HG03460 (cell line): ENCODE measurements around the gene SZT2.

Experiments
- ATAC-seq: cut with Tn5 transposase; IDR thresholded peaks from one replicate; pipeline ENCODE4 v1.9.1; 2021; ENCODE audit not compliant: unreplicated experiment

Gene SZT2

DNA sequence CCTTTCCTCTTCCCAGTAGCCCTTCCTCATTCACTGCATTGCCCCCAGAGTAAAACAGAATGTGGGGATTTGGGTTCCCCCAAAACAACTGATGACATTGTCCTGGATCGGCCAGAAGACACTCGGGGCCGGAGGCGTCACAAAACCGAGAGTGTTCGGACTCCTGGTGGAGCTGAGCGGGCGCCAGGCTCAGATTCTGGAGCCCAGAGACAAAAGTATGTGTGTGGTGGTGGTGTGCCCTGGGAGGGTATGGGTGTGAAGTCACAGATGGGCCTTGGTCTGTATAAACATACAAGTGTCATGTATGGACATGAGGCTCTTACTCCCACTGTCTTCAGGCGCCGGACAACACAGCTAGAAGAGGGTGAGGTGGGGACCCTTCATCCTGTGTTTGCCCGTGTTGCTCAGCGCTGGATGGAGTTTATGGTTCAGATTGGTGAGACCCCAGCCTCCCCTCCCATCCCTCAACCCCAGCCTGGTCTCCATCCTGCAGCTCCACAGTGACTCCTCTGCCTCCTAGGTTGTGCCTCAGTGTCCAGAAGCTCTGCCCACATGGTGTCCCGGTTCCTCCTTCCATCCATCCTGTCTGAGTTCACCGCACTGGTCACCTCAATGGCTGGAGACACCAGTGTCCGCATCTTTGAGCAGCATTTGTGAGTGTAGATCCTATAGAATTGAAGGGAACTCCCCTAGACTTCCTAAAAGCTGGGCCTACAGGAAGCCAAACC is 51.6 kb downstream of the SZT2 start:
- ATAC-seq, result no peak

DNA sequence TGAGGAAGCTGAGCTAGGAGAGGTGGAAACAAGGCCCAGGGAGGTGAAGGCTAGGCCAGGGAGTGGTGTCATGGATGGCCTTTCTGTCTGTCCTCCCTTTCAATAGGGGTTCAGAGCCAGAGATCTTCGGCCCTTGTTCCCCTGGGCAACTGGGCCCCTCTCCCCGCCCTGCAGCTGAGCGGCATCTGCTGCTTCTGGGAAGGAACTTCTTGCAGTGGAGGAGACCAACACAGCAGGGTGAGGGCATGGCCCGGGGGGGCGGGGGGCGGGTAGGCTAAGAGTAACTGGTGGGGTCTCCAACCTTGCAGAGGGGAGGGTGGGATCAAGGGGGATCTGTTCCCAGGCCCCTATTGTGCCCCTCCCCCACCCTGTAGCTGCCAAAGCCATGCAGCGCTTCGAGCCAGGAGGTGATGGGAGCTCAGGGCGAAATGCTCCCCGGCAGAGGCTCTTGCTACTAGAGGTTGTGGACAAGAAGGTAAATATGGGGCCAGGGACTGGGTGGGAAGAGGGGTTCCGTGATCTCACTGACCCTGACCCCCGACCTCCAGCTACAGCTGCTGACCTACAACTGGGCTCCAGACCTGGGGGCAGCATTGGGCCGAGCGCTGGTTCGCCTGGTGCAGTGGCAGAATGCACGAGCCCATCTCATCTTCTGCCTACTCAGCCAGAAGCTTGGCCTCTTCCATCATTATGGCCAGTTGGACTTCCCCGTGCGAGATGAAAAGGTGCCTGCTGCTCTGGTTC is 52.4 kb downstream of the SZT2 start:
- no peak for ATAC-seq

DNA sequence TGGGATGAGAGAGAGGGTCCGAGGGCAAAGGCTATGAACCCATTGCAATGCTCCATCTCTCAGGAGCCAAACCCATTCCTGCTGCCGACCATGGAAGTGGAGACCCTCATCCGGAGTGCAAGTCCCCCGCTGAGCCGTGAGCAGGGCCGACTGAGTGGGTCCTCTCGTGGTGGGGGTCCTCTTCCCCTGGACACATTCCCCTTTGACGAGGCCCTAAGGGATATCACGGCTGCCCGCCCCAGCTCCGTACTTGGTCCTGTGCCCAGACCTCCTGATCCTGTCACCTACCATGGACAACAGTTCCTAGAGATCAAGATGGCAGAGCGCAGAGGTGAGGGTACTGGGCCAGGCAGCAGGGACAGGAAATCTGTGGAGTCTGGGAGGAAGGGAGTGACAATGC is 53.1 kb downstream of the SZT2 start:
- ATAC-seq, result no peak

DNA sequence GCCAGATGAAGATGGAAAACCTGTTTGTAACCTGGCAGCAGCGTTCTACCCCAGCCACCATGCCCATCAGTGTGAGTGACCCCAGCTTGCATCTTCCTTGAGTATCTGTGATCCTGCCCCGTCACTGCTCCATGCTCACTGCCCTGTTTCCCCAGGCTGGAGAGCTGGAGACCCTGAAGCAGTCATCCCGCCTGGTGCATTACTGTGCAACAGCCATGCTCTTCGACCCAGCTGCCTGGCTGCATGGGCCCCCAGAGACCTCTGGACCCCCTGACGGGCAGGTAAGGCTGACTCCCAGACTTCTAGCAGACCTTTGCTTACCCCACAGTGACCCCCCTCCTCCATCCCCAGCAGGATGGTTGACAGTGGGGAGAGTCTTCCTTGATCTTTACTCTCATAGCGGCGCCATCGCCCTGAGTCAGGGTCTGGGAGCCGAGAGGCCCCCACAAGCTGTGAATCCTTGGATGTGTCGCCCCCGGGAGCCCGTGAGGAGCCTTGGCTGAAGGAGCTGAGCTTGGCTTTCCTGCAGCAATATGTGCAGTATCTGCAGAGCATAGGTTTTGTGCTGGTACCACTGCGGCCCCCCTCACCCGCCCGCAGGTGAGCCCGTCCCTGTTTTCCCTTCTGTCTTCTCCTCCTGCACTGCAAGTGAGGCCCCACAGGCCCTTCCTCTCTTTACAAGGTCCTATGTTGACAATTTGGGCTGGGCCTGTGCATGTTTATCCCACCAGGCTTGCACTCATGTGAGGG is 53.7 kb downstream of the SZT2 start:
- no peak for ATAC-seq

DNA sequence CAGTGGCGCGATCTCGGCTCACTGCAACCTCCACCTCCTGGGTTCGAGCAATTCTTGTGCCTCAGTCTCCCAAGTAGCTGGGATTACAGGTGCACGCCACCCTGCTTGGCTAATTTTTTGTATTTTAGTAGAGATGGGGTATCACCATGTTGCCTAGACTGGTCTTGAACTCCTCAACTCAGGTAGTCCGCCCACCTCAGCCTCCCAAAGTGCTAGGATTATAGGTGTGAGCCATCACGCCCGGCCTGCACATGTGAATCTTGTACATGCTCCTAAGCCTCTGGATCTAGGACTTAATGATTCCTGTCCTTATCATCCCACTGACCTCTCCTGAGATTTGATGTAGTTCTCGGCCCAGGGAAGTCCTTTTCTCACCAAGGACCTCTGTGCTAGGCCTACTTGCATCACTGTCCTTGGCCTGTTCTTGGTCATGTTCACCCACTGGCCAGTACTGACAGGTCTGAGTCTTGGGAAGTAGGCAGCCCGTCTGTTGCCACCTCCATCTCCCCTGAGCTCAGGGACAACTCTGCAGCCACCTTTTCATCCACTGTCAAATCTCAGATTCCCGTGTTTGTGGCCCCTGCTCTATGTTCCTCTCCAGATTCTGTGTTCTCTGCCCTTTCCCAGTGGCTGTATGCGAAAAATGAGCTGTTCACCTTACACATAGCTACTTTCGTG is 54.6 kb downstream of the SZT2 start:
- ATAC-seq, result no peak

DNA sequence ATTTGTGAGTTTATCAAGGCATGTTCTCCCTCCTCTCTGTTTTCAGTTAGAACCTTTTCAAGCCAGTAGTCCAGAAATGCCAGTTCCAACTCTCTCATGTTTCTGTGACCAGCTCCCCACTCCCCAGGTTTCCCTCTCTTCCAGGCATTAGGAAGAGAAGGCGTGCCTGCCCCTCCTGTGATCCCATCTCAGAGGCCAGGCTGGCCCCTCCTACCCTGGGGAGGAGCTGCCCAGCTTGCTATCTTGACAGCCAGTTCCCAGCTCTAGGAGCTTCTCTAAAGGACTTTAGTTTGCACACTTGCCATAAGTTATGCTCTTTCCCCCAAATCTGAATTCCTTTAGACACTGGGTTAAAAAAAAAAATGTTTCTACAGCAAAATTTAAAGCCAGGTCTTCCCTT is 55.1 kb downstream of the SZT2 start:
- ATAC-seq, result no peak

DNA sequence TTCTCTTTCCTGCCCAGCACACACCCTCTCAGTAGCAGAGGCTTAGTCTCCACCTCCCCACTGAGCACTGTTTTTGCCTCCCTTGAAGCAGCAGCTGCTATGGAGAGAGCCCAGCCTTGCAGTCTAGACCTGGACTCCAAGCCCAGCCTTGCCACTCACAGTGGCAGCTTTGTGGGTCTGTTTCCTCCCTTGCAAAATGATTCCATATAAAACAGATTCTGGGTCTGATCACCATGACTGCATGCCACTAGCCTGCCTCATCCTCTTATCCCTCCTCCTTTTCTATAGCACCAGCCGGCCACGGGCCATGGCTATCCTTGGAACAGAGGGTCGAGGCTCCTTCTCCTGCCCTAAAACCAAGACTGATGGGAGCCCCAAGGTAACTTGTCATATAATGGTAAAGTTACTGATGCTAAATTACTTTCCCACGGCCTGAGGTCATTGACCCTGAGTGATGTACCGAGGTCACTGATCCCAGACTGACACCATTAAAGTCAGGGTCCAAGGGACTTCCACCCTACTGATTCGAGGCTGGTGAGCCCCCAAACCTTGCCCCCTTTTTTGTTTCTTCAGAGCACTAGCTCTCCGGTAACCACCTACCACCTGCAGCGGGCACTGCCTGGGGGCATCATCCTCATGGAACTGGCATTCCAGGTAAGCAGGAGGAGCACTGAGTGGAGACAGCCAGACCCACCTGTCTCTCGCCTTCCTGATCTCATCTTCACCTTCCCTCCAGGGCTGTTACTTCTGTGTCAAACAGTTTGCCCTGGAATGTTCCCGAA is 56.1 kb downstream of the SZT2 start:
- no peak for ATAC-seq

DNA sequence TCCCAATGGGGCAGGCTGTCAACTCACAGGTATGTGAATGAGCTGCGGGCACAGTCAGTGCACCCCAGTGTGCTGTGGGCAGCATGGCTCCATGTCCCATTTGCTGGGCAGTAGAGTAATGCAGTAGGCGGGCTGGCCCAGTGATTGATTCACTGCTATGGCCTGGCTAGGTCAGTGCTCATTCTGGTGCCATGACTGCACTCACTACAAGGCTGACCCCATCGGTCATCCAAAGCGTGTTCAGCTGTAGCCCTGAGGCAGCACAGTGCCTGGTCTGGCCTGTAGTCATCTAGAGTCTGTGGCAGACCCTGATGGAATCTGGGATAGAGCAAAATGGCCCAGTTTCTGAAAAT is 56.7 kb downstream of the SZT2 start:
- ATAC-seq, result no peak

DNA sequence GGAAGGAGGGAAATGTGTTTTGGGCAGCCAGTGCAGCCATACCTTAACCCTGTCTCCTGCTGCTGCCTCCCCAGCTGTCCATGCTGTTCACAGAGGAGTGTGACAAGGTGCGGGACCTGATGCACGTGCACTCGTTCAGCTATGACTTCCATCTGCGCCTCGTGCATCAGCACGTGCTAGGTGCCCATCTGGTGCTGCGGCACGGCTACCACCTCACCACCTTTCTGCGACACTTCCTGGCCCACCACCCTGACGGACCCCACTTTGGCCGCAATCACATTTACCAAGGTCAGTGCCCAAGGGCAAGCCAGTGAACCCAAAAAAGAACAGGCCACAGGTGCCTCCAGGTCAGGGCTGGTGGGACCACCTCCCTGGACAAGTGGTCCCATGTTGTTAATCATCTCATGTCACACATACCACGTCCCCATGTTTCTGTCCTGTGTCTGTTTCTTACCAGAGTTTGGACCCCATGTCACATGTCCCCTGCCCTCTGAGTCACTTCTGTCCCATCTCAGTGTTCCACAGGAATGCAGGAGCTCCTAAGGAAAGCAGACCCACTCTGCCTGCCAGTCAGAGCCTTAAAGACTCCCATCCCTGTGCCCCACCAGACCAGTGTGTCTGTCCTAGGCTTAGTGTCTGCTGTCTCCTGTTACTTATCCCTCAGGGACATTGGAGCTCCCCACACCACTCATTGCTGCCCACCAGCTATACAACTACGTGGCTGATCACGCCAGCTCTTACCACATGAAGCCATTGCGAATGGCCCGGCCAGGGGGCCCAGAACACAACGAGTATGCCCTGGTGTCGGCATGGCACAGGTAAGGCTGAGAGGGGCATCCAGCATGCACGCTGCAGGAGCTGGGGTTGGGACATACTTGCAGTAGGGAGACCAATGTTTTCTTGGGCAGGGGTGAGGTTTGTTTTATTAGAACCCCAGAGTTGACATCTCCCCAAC is 57.5 kb downstream of the SZT2 start:
- no peak for ATAC-seq

DNA sequence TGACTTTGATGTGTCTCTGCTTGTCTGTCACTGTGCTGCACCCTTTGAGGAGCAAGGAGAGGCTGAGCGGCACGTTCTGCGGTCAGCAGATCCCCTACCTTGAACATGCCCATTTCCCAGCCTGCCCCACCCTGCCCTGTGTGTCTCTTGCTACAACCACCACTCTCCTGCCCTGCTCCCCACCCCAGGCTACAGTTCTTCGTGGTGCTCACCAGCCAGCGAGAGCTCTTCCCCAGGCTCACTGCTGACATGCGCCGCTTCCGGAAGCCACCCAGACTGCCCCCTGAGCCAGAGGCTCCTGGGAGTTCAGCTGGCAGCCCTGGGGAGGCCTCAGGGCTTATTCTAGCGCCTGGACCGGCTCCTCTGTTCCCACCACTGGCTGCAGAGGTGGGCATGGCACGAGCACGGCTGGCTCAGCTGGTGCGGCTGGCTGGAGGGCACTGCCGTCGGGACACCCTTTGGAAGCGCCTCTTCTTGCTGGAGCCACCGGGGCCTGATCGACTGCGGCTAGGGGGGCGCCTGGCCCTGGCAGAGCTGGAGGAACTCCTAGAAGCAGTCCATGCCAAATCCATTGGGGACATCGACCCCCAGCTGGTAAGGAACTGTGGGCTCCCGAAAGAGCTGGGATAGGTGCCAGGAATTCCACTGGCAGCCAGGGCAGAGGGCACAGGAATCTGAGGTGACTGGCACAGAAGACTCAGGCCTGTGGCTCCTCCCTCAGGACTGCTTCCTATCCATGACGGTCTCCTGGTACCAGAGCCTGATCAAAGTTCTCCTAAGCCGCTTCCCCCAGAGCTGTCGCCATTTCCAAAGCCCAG is 58.4 kb downstream of the SZT2 start:
- no peak for ATAC-seq

DNA sequence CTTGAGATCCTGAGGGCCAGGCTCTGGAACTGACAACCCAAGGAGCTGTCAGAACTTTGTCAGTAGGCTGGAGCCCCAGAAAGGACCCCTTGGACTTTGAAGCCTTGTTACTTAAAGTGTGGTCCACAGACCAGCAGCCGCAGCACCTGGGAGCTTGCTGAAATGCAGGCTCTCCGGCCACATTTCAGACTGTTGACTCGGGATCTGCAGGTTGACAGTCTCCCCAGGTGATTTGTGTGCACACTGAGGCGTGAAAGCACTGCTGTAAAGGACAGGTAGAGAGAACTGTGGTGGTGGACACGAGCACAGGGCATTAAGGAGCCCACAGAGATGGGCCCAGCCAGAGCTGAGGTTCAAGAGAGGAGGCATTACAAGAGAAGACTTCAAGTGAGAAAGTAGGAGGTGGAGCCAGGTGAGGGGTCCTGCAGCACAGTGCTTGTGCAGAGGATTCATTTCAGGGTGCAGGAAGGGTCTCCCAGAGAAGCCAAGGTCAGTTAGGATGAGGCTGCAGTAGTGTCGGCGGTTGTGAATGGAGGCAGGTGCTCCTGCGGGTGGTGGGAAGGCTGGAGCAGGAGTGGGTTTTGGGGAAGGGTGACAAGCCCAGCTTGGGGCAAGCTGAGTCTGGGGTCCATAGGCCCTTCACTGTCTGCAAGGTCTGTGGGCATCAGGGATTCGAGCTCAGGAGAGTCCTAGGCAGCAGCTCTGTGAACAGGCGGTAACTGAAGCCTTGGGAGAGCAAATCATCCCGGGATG is 59.4 kb downstream of the SZT2 start:
- ATAC-seq, result no peak

DNA sequence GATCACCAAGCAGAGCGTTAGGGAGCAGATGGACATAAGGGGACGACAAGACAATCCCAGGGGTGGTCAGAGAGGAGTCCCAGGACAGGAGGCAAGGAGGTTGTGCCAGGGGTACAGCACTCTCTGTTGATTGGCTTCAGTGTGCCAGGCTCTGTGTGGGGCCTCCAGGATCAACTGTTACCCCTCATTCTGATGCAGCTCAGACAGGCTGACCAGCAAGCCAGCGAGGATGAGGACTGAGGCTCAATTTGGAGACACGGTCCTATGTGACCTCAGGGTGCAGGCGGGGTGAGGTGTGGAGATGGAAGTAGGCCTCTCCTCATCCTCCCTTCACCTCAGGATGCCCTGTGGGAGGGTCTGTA is 60.0 kb downstream of the SZT2 start:
- no peak for ATAC-seq

DNA sequence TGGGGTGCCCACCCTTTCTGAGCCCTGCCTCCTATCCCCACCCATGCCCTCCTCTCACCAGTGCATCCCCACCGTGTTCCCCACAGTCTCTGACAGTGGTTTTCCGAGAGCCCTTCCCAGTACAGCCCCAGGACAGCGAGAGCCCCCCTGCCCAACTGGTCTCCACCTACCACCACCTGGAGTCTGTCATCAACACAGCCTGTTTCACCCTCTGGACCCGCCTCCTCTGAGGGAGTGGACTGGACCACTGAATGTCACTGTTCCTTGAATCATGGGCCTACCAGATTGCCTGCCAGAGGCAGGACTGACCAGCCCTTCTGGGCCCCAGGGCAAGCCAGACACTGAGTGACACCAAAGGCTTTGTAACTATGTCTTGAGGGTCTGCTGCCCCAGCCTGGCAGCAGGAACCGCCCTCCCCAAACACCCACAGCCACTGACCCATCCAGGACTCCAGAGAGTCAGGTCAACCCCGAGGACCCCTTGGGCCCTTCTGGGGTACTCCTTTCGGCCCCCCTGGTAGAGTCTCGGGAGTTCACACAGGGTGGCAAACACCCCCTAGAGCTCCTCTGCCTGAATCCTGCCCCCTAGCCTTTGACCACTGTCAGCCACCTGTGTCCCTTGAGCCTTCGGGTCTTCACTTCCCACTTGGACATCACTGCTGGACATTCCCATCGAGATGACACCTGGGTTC is 60.7 kb downstream of the SZT2 start:
- no peak for ATAC-seq

DNA sequence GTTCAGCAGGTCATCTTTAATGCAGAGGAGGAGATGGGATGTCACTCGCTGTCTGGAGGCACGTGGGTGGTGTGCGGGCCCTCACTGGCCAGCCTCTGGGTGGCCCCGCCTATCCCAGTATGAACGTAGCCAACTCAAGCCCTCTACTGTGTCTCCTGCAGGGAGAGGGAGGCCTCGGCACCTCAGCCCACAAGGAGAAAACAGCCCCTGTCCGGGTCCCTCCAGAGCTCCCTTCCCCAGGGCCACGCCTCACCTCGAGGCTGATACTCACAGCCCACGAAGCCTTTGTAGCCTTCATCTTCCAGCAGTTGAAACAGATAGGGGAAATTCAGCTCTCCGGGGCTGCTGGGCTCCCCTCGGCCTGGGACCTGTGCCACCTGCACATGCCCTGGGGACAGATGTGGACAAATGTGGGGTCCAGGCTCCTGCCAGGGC is 61.5 kb downstream of the SZT2 start:
- ATAC-seq, result no peak

DNA sequence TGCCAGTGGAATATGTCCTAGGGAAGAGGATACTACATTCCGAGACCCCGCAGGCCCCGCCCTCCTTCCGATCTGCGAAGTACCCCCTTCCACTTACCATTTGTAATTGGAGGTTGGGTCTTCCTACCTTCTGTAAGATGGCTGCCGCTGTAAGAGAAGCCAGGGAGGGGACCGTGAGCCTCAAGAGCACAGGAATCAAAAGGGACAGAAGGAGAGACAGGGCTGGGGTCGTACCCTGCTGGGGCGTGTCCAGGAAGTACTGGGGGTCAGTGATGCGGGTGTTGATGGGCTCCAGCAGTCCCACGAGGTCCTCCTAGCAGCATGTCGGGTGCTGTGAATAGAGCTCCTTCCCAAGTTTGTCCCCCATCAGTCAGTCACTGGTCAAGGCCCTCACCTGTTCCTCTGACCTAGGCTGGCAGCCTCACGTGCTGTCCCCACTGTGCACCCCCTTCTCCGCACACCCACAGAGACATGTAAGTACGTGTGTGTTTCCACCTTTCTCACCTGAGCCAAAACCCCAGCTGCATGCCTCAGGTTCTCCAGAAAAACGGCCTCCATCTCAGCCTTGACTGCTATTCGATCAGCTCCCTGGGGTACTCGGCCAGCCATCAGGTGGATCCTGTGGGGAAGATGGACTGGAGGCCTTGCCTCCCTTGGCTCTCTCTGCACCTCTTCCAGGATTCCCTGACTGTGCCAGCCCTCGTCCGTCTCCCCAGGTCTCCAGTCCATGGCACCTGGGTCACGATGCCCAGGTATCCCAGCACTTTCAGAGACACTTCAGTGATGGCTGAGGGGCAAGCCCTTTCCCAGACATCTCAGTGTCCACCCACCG is 62.2 kb downstream of the SZT2 start:
- no peak for ATAC-seq

DNA sequence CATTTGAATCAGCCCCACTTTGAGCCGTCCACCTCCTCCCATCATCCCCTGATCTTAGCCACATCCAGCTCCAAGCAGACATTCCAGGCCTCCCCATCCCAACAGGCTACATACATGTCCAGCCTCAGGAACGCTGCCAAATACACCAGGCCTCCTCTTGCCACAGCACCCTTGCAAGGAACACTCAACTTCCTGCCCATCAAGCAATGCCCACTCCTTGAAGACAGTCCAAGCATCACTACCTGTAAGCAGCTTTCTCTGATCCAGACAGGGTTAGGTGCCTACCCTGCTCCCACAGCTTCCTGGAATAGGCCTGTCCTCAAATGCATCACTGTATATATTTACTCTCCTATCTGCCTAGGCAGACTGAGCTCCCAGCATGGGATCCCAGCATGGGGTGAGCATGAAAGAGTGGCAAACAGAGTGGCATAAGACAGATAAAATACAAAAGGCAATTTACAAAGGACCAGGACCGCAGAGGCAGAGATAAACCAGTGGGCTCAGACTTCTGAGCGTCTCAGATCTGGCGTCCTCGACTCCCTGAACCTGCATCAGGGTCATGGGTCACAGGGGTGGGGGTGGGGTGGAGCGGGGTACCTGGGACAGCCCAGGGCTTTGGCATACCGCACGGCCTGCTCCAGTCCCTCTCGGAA is 63.2 kb downstream of the SZT2 start:
- no peak for ATAC-seq
